SU-DHL-6 (cell line): Measurements from ENCODE around the gene SPHKAP.

Source experiments
- EZH2phosphoT487 ChIP-seq: fragments of 200-600 bp; sonication (generic), shearing (Covaris generic); conservative IDR thresholded peaks from 2 replicates; pipeline ENCODE4 v1.6.1; 2018; ENCODE audit warnings: mild to moderate bottlenecking, antibody characterized with exemption, low read length, moderate library complexity, mixed read lengths
- TF ChIP-seq, protein P1 (sequence below): fragments of 200-600 bp; sonication (generic); IDR thresholded peaks from one replicate; pipeline ENCODE4 v1.5.1; 2017; ENCODE audit warnings: antibody characterized with exemption, mild to moderate bottlenecking, low read length, moderate library complexity; ENCODE audit not compliant: insufficient read depth, poor library complexity, severe bottlenecking

DNA sequence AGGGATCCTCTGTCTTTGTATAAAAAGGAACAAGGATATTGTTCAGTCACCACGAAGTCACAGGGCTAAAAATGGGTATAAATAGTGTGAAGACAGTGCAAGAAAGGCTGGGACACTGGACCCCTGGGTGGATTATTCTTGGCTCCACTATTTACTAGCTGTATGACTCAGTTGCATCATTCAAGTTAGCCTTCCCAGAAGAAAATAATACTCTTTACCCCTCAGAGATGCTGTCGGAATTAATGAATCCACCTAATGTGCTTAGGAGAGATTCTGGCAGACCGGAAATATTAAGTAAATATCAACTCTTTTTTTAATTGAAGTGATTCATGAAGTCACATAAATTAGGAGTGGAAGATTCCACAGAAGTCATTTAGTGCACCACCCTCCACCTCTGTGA lies 98.9 kb downstream of the SPHKAP start:
- TF ChIP-seq, protein P1, sequence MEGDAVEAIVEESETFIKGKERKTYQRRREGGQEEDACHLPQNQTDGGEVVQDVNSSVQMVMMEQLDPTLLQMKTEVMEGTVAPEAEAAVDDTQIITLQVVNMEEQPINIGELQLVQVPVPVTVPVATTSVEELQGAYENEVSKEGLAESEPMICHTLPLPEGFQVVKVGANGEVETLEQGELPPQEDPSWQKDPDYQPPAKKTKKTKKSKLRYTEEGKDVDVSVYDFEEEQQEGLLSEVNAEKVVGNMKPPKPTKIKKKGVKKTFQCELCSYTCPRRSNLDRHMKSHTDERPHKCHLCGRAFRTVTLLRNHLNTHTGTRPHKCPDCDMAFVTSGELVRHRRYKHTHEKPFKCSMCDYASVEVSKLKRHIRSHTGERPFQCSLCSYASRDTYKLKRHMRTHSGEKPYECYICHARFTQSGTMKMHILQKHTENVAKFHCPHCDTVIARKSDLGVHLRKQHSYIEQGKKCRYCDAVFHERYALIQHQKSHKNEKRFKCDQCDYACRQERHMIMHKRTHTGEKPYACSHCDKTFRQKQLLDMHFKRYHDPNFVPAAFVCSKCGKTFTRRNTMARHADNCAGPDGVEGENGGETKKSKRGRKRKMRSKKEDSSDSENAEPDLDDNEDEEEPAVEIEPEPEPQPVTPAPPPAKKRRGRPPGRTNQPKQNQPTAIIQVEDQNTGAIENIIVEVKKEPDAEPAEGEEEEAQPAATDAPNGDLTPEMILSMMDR, result no peak
- no peak for TF ChIP-seq EZH2phosphoT487
